ENCODE results near the gene IDI1.

The IDI1 gene

DNA sequence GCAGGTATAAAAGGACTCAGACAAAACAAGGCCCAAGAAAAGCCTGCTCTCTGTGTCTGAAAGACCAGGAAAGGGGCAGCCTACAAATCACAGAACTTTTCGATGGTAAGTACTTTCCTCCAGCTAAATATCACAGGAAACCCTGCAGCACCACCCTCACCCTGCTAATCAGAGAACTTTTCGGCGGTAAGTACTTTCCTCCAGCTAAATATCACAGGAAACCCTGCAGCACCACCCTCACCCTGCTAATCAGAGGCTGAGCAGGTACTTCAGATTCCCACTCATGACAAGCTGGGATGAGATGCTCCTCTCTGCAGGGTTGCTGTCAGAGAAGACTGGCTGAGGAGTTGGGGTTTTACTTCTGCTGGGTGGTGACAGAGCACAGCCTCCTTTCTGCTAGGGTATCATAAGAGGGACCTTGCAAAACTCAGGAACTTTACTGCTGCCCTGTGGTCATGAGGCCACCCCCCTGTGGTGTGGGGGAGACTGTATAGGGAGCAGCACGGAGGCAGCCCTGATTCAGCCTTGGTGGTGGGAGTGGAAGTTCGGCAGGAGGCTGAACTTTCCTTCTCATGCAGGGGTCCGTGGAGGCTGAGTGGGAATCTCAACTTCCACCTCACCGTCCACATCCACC is 14.4 kb upstream of the IDI1 start:
- TF ChIP-seq, protein P1, sequence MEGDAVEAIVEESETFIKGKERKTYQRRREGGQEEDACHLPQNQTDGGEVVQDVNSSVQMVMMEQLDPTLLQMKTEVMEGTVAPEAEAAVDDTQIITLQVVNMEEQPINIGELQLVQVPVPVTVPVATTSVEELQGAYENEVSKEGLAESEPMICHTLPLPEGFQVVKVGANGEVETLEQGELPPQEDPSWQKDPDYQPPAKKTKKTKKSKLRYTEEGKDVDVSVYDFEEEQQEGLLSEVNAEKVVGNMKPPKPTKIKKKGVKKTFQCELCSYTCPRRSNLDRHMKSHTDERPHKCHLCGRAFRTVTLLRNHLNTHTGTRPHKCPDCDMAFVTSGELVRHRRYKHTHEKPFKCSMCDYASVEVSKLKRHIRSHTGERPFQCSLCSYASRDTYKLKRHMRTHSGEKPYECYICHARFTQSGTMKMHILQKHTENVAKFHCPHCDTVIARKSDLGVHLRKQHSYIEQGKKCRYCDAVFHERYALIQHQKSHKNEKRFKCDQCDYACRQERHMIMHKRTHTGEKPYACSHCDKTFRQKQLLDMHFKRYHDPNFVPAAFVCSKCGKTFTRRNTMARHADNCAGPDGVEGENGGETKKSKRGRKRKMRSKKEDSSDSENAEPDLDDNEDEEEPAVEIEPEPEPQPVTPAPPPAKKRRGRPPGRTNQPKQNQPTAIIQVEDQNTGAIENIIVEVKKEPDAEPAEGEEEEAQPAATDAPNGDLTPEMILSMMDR (IDR thresholded peaks at IDR 0.05; ENCODE audit: insufficient read depth, low read depth, low read length, missing control alignments): no peak
- no peak for DNase-seq (ENCODE audit: low read depth)
- no peak overlapping the region for H3K4me3 ChIP-seq (ENCODE audit: low read depth, low read length)

DNA sequence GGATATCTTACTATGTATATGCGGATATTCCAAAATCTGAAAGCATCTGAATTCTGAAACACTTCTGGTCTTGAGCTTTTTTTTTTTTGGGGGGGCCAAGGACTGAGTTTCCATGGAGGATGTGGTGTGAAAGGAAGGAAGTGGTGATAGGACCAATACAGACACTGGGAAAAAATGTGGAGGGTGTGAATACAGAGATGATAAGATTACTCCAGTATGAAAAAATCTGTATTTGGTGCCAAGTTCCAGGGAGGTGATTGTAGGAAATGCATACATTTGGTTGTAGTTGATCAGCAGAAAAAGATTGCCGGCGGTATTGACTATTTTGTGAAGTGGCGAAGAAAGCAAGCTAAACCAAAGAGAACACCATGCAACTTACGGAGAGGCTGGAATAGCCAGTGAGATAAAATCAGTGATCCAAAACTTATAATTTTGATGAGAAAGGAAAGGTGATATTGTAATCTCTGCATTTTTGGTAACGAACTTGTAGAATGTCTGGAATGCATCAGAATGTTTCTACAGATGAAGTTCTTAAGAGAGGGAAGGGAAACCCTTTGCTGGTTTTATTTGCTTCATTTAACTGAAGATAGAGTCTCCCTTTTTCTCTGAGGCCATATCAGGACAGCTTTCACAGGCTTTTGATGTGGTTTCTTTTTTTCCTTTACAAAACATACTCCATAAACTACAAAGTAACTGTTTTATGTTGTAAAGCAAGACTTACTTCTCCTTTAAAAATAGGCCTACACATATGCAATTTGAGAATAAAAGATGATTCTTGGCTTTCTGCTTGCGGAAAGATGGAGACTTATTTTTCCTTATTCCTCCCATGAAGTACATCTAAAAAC is 13.2 kb upstream of the IDI1 start:
- no peak for DNase-seq (ENCODE audit: low read depth)
- TF ChIP-seq, protein P1 (IDR thresholded peaks at IDR 0.05; ENCODE audit: insufficient read depth, low read depth, low read length, missing control alignments): no peak
- no peak overlapping the region for H3K4me3 ChIP-seq (ENCODE audit: low read depth, low read length)

DNA sequence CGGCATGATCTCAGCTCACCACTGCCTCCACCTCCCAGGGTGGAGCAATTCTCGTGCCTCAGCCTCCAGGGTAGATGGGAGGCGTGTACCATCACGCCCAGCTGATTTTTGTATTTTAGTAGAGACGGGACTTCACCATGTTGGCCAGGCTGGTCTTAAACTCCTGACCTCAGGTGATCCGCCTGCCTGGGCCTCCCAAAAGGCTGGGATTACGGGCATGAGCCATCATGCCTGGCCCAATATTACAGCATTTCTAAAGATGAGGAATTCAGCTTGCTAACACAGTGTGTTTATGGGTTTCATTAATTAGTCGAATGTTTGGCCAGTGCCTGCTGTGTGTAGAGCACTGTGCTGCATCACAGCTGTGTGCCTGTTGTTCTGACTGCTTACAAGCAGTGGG is 11.0 kb upstream of the IDI1 start:
- no peak overlapping the region for H3K4me3 ChIP-seq (ENCODE audit: low read depth, low read length)

DNA sequence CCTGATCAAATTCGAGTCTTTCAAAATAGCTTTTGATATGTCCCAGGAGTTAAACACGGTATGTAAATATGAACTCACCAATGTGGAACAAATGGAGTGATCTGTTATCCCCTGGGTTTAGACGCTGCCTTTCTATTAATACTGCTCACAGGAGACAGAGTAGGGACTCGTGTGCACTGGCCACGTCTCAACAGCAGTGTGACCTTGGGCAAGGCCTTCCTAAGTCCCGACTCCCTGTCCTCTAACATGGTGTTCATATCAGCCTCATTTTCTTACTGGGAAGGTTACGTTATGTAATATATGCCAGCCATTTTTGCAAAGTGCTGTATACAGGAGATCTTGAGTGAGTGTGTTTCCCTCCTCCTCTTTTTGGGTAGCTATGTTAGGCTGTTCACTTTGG is 9.1 kb upstream of the IDI1 start:
- TF ChIP-seq, protein P1 (IDR thresholded peaks at IDR 0.05; ENCODE audit: insufficient read depth, low read depth, low read length, missing control alignments): no peak
- no peak for DNase-seq (ENCODE audit: low read depth)
- peak overlapping the region; percentile 65 for H3K4me3 ChIP-seq (ENCODE audit: low read depth, low read length)

More for the DNA sequence above, 11.0 kb upstream of the IDI1 start:
- TF ChIP-seq, protein P1 (IDR thresholded peaks at IDR 0.05; ENCODE audit: insufficient read depth, low read depth, low read length, missing control alignments): no peak
- no peak for DNase-seq (ENCODE audit: low read depth)

DNA sequence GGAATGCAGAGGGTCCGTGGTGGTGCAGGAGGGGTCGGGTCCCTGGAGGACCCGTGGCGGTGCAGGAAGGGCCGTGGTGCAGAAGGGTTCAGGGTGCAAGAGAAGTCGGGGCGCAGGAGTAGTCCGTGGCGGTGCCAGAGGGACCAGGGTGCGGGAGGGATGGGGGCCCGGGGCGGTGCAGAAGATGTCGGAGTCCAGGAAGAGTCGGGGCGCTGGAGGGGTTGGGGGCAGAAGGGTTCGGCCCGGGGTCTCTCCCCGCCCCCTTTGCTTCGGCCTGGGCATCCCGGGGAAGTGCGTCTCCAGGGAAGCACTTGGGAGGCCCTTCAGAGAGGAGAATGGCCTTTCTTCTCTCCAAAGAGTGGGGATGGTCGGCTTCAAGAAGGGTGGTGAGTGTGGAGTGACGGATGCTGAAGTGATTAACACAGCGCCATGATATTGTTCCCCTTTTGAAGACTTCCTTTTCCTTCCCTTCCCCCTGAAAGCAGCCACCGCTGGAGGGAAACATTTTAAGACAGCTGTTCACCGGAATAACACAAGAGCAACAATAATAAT is 8.3 kb upstream of the IDI1 start:
- peak overlapping the region; percentile 65 for H3K4me3 ChIP-seq (ENCODE audit: low read depth, low read length)
- peak; percentile 29 for DNase-seq (ENCODE audit: low read depth)
- TF ChIP-seq, protein P1 (IDR thresholded peaks at IDR 0.05; ENCODE audit: insufficient read depth, low read depth, low read length, missing control alignments): no peak

DNA sequence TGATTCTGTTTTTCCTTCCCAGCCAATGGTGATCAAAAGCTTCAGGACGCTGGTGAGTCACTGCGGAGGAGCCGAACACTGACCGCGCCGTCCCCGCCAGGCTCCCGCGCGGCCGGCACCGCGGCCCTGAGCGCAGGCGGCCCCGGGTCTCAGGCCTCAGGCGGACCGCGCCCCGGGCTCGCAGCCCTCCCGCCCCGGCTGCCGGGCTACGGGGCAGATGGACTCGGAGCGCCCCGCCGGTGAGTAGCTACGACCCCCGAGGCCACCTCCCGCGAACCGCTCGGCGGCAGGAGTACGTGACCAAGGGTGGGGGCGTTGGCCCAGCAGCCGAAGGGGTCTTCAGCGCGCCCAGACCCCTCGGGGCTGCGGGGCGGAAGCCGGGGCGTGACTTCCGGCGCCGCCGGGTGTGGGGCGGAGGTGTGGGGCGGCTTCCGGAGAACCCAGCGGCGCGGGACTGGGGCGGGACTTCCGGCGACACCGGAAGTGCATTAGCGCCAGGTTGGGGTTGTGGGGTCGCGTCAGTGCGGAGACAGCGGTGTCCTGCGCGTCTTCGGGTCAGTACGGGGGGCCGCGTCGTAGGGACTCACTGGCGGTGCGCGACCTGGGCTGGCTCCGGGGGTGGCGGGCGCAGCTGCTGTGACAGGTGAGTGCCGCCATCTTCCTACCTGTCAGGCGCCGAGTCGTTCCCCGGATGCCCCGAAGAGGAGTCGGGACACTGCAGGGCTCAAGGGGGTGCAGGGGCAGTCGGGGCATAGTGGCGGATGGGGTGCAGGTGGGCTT is 7.6 kb upstream of the IDI1 start, which contains the start of gene WDR37:
Gene WDR37, plus strand, starts transcription at position 60 of the 780 bp plus-strand sequence. CDS start 15,771 bp downstream, outside the sequence.
- TF ChIP-seq, protein P1 (IDR thresholded peaks at IDR 0.05; ENCODE audit: insufficient read depth, low read depth, low read length, missing control alignments): no peak
- peak; percentile 90 for DNase-seq (ENCODE audit: low read depth)
- H3K4me3 ChIP-seq (ENCODE audit: low read depth, low read length): peak within 1 kb of the TSS; percentile 65
